Left ventricle myocardium inferior (tissue), 1 donor: ENCODE results near the gene FAM78A. TPM values are rescaled to one million over a fixed set of nuclear protein-coding genes. Genes with fewer than 3 reads are reported as not detected.

Experiments
- DNase-seq: peaks from one replicate; pipeline ENCODE4 v3.0.0-alpha.2; 2020
- H3K27ac ChIP-seq: fragments of 200-600 bp; replicated peaks from 2 replicates; pipeline ENCODE4 v1.8.0; 2021
- H3K27me3 ChIP-seq: fragments of 200-600 bp; 2 replicates; pipeline ENCODE4 v1.8.0; 2021; ENCODE audit warnings: low read depth
- H3K36me3 ChIP-seq: fragments of 200-600 bp; 2 replicates; pipeline ENCODE4 v1.8.0; 2021
- H3K4me1 ChIP-seq: fragments of 200-600 bp; 2 replicates; pipeline ENCODE4 v1.8.0; 2021
- H3K4me3 ChIP-seq: fragments of 200-600 bp; 2 replicates; pipeline ENCODE4 v1.8.0; 2021; ENCODE audit warnings: mild to moderate bottlenecking, moderate library complexity
- H3K9me3 ChIP-seq: fragments of 200-600 bp; replicated peaks from 2 replicates; pipeline ENCODE4 v1.8.0; 2021
- CTCF ChIP-seq: fragments of 200-600 bp; IDR thresholded peaks from 2 replicates; pipeline ENCODE4 v1.8.0; 2021; ENCODE audit warnings: antibody characterized with exemption, mild to moderate bottlenecking, borderline replicate concordance
- intact Hi-C: fragments of 100-400 bp; cut with micrococcal nuclease; formaldehyde crosslinking; loops from one replicate; pipeline ENCODE4 v1.11.0; 2022
- total RNA-seq: library from RNA; stranded (reverse); fragmentation: NEBNext Ultra II Directional; extraction: Animal tissue kit (Norgen Biotek cat#: 25700); gene quantifications from one replicate; pipeline ENCODE4 v1.2.1, GENCODE V29; 2021
- donor health status: DM: no; HTN: yes; CAD: no; lungs with severe emphysema.

The FAM78A gene
- total RNA-seq, 1 donor from 2014 or later: 47.3 TPM

- H3K27me3 ChIP-seq: no peaks in the 10 kb centered on the region
- DNase-seq: no peak
- no peak for TF ChIP-seq CTCF
- peaks cover 88% of the 10 kb centered on the region for H3K4me1 ChIP-seq
- peak overlapping the region; percentile 10 for H3K4me3 ChIP-seq
- peaks cover 9% of the 10 kb centered on the region for H3K36me3 ChIP-seq
- intact Hi-C loops: no loop called here
- H3K9me3 ChIP-seq: no peaks in the 10 kb centered on the region
- H3K27ac ChIP-seq: peak overlapping the region; percentile 96
These were observed 23.1 kb upstream of the FAM78A start for GRCh38 chr9:131299346-131299960.

- Histone ChIP-seq H3K27ac (peak overlapping the region; percentile 96), H3K36me3 (peaks cover 11% of the 10 kb centered on the region), H3K27me3 (no peaks in the 10 kb centered on the region), H3K4me3 (peak overlapping the region; percentile 35), H3K9me3 (no peaks in the 10 kb centered on the region), H3K4me1 (peaks cover 90% of the 10 kb centered on the region)
- no peak for TF ChIP-seq CTCF
- DNase-seq: no peak
- intact Hi-C loops: no loop called here
These were observed 22.5 kb upstream of the FAM78A start for GRCh38 chr9:131298816-131299215.

GRCh38 chr9:131298341-131298740 is 22.0 kb upstream of the FAM78A start:
- DNase-seq: no peak
- peak overlapping the region; percentile 96 for H3K27ac ChIP-seq
- H3K9me3 ChIP-seq: no peaks in the 10 kb centered on the region
- peaks cover 90% of the 10 kb centered on the region for H3K4me1 ChIP-seq
- no peak for TF ChIP-seq CTCF
- no peaks in the 10 kb centered on the region for H3K27me3 ChIP-seq
- peaks cover 11% of the 10 kb centered on the region for H3K36me3 ChIP-seq
- intact Hi-C loops: no loop called here
- H3K4me3 ChIP-seq: peak overlapping the region; percentile 35

- H3K4me1 ChIP-seq: peaks cover 90% of the 10 kb centered on the region
- DNase-seq: no peak
- intact Hi-C loops: no loop called here
These were observed 21.6 kb upstream of the FAM78A start for GRCh38 chr9:131297903-131298302.

GRCh38 chr9:131296906-131297500 is 20.7 kb upstream of the FAM78A start:
- Histone ChIP-seq H3K27me3 (no peaks in the 10 kb centered on the region), H3K27ac (peak overlapping the region; percentile 96), H3K36me3 (peaks cover 20% of the 10 kb centered on the region), H3K9me3 (no peaks in the 10 kb centered on the region), H3K4me3 (peak overlapping the region; percentile 37), H3K4me1 (peaks cover 90% of the 10 kb centered on the region)
- no peak for DNase-seq
- intact Hi-C loops: no loop called here
- TF ChIP-seq CTCF: no peak

More at GRCh38 chr9:131297903-131298302, 21.6 kb upstream of the FAM78A start:
- Histone ChIP-seq H3K36me3 (peaks cover 15% of the 10 kb centered on the region), H3K4me3 (peak overlapping the region; percentile 35), H3K9me3 (no peaks in the 10 kb centered on the region), H3K27ac (peak overlapping the region; percentile 96), H3K27me3 (no peaks in the 10 kb centered on the region)
- no peak for TF ChIP-seq CTCF
